ENCODE results near the gene SCN4A. TPM values are rescaled to one million over a fixed set of nuclear protein-coding genes. Genes with fewer than 3 reads are reported as not detected.
A peak's percentile ranks its signal among the peaks of the same experiment; 100 is the strongest.

Gene SCN4A
- total and polyA plus RNA-seq, 2 of the 13 experiments (the other 11 are each of a cell fraction or from before 2014, with no cell fraction given): 0.02 to 0.03 TPM

- TF ChIP-seq CTCF (CRISPR knock-in tag; IDR thresholded peaks at IDR 0.05) (peak; percentile 94), TSC22D2 (CRISPR knock-in tag; IDR thresholded peaks at IDR 0.05; ENCODE audit: borderline replicate concordance) (peak; percentile 68; the same call in 1 of the 2 replicates), TFAP4 (IDR thresholded peaks at IDR 0.05; ENCODE audit: borderline replicate concordance, low read depth) (peak; percentile 35; the same call in 1 of the 2 replicates), SALL1 (CRISPR knock-in tag; IDR thresholded peaks at IDR 0.05) (peak; percentile 43; the same call in 1 of the 2 replicates), ZNF10 (CRISPR knock-in tag; IDR thresholded peaks at IDR 0.05; ENCODE audit: borderline replicate concordance, low read depth) (no peak), NR2F6 (IDR thresholded peaks at IDR 0.05) (no peak), NR2F6 (CRISPR knock-in tag; IDR thresholded peaks at IDR 0.05) (peak; percentile 25; the same call in 1 of the 2 replicates), ZSCAN9 (CRISPR knock-in tag; IDR thresholded peaks at IDR 0.05; ENCODE audit: borderline replicate concordance) (0 out of 2 replicates have a peak, but pooled peaks have one; percentile 21), ZBTB44 (CRISPR knock-in tag; IDR thresholded peaks at IDR 0.05) (0 out of 2 replicates have a peak, but pooled peaks have one; percentile 36), ZNF691 (CRISPR knock-in tag; IDR thresholded peaks at IDR 0.05; ENCODE audit: borderline replicate concordance, low read depth) (peak; percentile 49; the same call in 1 of the 2 replicates), ZNF251 (CRISPR knock-in tag; IDR thresholded peaks at IDR 0.05) (0 out of 2 replicates have a peak, but pooled peaks have one; percentile 14), NRL (CRISPR knock-in tag; IDR thresholded peaks at IDR 0.05; ENCODE audit: borderline replicate concordance) (0 out of 2 replicates have a peak, but pooled peaks have one; percentile 13), ZNF124 (CRISPR knock-in tag; IDR thresholded peaks at IDR 0.05) (no peak), JUNB (CRISPR knock-in tag; IDR thresholded peaks at IDR 0.05; ENCODE audit: borderline replicate concordance) (no peak), DNMT1 (CRISPR knock-in tag; IDR thresholded peaks at IDR 0.05) (0 out of 2 replicates have a peak, but pooled peaks have one; percentile 34), XBP1 (CRISPR knock-in tag; IDR thresholded peaks at IDR 0.05) (no peak), DR1 (CRISPR knock-in tag; IDR thresholded peaks at IDR 0.05) (no peak), IRF9 (CRISPR knock-in tag; IDR thresholded peaks at IDR 0.05; ENCODE audit: borderline replicate concordance) (0 out of 2 replicates have a peak, but pooled peaks have one; percentile 57)
- TF ChIP-seq, protein P1, sequence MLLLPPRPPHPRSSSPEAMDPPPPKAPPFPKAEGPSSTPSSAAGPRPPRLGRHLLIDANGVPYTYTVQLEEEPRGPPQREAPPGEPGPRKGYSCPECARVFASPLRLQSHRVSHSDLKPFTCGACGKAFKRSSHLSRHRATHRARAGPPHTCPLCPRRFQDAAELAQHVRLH (CRISPR knock-in tag; IDR thresholded peaks at IDR 0.05; ENCODE audit: borderline replicate concordance, low read depth): peak; percentile 48; the same call in 1 of the 2 replicates
- TF ChIP-seq, protein P2, sequence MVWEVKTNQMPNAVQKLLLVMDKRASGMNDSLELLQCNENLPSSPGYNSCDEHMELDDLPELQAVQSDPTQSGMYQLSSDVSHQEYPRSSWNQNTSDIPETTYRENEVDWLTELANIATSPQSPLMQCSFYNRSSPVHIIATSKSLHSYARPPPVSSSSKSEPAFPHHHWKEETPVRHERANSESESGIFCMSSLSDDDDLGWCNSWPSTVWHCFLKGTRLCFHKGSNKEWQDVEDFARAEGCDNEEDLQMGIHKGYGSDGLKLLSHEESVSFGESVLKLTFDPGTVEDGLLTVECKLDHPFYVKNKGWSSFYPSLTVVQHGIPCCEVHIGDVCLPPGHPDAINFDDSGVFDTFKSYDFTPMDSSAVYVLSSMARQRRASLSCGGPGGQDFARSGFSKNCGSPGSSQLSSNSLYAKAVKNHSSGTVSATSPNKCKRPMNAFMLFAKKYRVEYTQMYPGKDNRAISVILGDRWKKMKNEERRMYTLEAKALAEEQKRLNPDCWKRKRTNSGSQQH (CRISPR knock-in tag; IDR thresholded peaks at IDR 0.05; ENCODE audit: low read depth): no peak
- TF ChIP-seq, protein P3, sequence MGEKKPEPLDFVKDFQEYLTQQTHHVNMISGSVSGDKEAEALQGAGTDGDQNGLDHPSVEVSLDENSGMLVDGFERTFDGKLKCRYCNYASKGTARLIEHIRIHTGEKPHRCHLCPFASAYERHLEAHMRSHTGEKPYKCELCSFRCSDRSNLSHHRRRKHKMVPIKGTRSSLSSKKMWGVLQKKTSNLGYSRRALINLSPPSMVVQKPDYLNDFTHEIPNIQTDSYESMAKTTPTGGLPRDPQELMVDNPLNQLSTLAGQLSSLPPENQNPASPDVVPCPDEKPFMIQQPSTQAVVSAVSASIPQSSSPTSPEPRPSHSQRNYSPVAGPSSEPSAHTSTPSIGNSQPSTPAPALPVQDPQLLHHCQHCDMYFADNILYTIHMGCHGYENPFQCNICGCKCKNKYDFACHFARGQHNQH (CRISPR knock-in tag; IDR thresholded peaks at IDR 0.05): 0 out of 2 replicates have a peak, but pooled peaks have one; percentile 32
These were observed 53.4 kb downstream of the SCN4A start (continued) for GRCh38 chr17:63919311-63919723.

Measured in HepG2 (cell line).